ENCODE data around the gene TSPAN9. TPM values are rescaled to one million over a fixed set of nuclear protein-coding genes. Genes with fewer than 3 reads are reported as not detected.

TSPAN9 gene
- polyA plus RNA-seq, 1 of the 3 experiments (the other 2 are of a cell fraction): 34.9 TPM

DNA sequence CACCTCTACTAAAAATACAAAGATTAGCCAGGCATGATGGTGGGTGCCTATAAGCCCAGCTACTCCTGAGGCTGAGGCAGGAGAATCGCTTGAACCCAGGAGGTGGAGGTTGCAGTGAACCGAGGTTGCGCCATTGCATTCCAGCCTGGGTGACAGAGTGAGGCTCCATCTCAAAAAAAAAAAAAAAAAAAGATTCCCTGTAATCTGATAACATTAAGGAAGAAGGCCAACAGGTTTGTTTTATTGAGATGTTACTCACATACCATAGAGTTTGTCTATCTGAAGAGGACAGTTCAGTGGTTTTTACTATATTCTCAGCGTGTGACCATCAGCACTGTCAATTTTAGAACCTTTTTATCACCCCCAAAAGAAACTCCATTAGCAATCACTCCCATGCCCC, 37.5 kb downstream of the TSPAN9 start:
- H3K4me3 ChIP-seq (ENCODE audit: low read depth in 2 of 2, low read length in 1 of 2): no peak overlapping the region
- H4K20me1 ChIP-seq (ENCODE audit: insufficient read depth): no peaks in the 10 kb centered on the region
- H3K27me3 ChIP-seq (ENCODE audit: insufficient read depth): no peaks in the 10 kb centered on the region
- WGBS (ENCODE audit: low lambda C conversion rate): 91% methylated on average over 4 of the region's 4 CpGs
- H3K4me2 ChIP-seq: no peak overlapping the region
- no peaks in the 10 kb centered on the region for H3K9me2 ChIP-seq
- no peaks in the 10 kb centered on the region for H3K9me3 ChIP-seq
- ChIA-PET POLR2A (no interaction called here), CTCF (no interaction called here)
- no peak overlapping the region for H3K27ac ChIP-seq (ENCODE audit: low read depth in 2 of 2, low read length in 1 of 2)
- H3K9ac ChIP-seq: no peak overlapping the region
- peaks cover 14% of the 10 kb centered on the region for H3F3A ChIP-seq (replicated peaks; ENCODE audit: insufficient read depth)
- no peak for DNase-seq
- TF ChIP-seq EP300 (IDR thresholded peaks at IDR 0.05; ENCODE audit: borderline replicate concordance in 1 of 2, low read depth in 1 of 2, low read length in 1 of 2) (no peak), SMC3 (IDR thresholded peaks at IDR 0.05; ENCODE audit: low read depth, low read length) (no peak), EZH2phosphoT487 (IDR thresholded peaks at IDR 0.05; ENCODE audit: borderline replicate concordance, low read depth) (no peak), ELF1 (IDR thresholded peaks at IDR 0.05) (no peak), SIN3A (IDR thresholded peaks at IDR 0.05; ENCODE audit: borderline replicate concordance, low read depth, low read length) (no peak), FOXM1 (IDR thresholded peaks at IDR 0.05; ENCODE audit: low read depth) (no peak), FOXJ3 (CRISPR knock-in tag; IDR thresholded peaks at IDR 0.05) (no peak), NFIC (IDR thresholded peaks at IDR 0.05; ENCODE audit: borderline replicate concordance) (no peak), GATA2 (CRISPR knock-in tag; IDR thresholded peaks at IDR 0.05) (no peak), TEAD4 (IDR thresholded peaks at IDR 0.05; ENCODE audit: borderline replicate concordance, insufficient read depth) (no peak), RXRA (IDR thresholded peaks at IDR 0.05; ENCODE audit: borderline replicate concordance, low read depth) (no peak), TAF1 (IDR thresholded peaks at IDR 0.05; ENCODE audit: borderline replicate concordance, low read depth, low read length) (no peak), GABPA (IDR thresholded peaks at IDR 0.05; ENCODE audit: low read depth) (no peak), MXI1 (IDR thresholded peaks at IDR 0.05; ENCODE audit: low read depth, low read length) (no peak), JUND (IDR thresholded peaks at IDR 0.05) (no peak), NRF1 (IDR thresholded peaks at IDR 0.05; ENCODE audit: low read depth, low read length) (no peak), FOSL2 (IDR thresholded peaks at IDR 0.05; ENCODE audit: borderline replicate concordance, low read depth) (no peak)
- TF ChIP-seq, protein P1, sequence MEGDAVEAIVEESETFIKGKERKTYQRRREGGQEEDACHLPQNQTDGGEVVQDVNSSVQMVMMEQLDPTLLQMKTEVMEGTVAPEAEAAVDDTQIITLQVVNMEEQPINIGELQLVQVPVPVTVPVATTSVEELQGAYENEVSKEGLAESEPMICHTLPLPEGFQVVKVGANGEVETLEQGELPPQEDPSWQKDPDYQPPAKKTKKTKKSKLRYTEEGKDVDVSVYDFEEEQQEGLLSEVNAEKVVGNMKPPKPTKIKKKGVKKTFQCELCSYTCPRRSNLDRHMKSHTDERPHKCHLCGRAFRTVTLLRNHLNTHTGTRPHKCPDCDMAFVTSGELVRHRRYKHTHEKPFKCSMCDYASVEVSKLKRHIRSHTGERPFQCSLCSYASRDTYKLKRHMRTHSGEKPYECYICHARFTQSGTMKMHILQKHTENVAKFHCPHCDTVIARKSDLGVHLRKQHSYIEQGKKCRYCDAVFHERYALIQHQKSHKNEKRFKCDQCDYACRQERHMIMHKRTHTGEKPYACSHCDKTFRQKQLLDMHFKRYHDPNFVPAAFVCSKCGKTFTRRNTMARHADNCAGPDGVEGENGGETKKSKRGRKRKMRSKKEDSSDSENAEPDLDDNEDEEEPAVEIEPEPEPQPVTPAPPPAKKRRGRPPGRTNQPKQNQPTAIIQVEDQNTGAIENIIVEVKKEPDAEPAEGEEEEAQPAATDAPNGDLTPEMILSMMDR (IDR thresholded peaks at IDR 0.05): no peak
- TF ChIP-seq, protein P2, sequence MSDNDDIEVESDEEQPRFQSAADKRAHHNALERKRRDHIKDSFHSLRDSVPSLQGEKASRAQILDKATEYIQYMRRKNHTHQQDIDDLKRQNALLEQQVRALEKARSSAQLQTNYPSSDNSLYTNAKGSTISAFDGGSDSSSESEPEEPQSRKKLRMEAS (IDR thresholded peaks at IDR 0.05; ENCODE audit: low read depth): no peak
- TF ChIP-seq, protein P3, sequence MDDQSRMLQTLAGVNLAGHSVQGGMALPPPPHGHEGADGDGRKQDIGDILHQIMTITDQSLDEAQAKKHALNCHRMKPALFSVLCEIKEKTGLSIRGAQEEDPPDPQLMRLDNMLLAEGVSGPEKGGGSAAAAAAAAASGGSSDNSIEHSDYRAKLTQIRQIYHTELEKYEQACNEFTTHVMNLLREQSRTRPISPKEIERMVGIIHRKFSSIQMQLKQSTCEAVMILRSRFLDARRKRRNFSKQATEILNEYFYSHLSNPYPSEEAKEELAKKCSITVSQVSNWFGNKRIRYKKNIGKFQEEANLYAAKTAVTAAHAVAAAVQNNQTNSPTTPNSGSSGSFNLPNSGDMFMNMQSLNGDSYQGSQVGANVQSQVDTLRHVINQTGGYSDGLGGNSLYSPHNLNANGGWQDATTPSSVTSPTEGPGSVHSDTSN (IDR thresholded peaks at IDR 0.05): no peak
- no peaks in the 10 kb centered on the region for H3K36me3 ChIP-seq (replicated peaks in 1 of 2; ENCODE audit: control insufficient read depth in 1 of 2, insufficient read depth in 2 of 2, low read length in 1 of 2)
- peaks cover 4% of the 10 kb centered on the region; the same call in 1 of the 2 replicates for H3K79me2 ChIP-seq (ENCODE audit: insufficient read depth)
- H3K4me1 ChIP-seq (ENCODE audit: control insufficient read depth in 1 of 2, insufficient read depth in 2 of 2, low read depth in 1 of 2, low read length in 1 of 2): peaks cover 18 to 23% of the 10 kb centered on the region in 2 experiments; a peak in 2 of 4 replicates
- no peak overlapping the region for H2AFZ ChIP-seq (ENCODE audit: low read depth)

Measured in SK-N-SH (cell line).